Superior temporal gyrus (tissue), 1 donor: ENCODE data around the gene ADIPOR2.
A peak's percentile ranks its signal among the peaks of the same experiment; 100 is the strongest.

Experiments used
- DNase-seq: peaks from one replicate; pipeline ENCODE4 v3.0.0-alpha.2; 2016; ENCODE audit errors: extremely low spot score

Gene ADIPOR2

GRCh38 chr12:1830401-1830845 is 139.6 kb downstream of the ADIPOR2 start:
- DNase-seq: no peak

GRCh38 chr12:1830981-1831963 is 140.4 kb downstream of the ADIPOR2 start:
- no peak for DNase-seq

- no peak for DNase-seq
Measured at GRCh38 chr12:1832801-1833595, 142.1 kb downstream of the ADIPOR2 start.

GRCh38 chr12:1833596-1834028 is 142.7 kb downstream of the ADIPOR2 start:
- DNase-seq: no peak

GRCh38 chr12:1834186-1834925 is 143.5 kb downstream of the ADIPOR2 start:
- DNase-seq: no peak

GRCh38 chr12:1835211-1836131 is 144.6 kb downstream of the ADIPOR2 start:
- DNase-seq: no peak

GRCh38 chr12:1836241-1836803 is 145.5 kb downstream of the ADIPOR2 start:
- no peak for DNase-seq

GRCh38 chr12:1836854-1837421 is 146.1 kb downstream of the ADIPOR2 start:
- DNase-seq: peak; percentile 73

GRCh38 chr12:1837541-1838204 is 146.8 kb downstream of the ADIPOR2 start:
- DNase-seq: no peak
